KMS-11 (cell line): ENCODE data around the gene DOC2A.

Experiments used
- H2AFZ ChIP-seq: fragments of 200-600 bp; sonication (generic); 2 replicates; pipeline ENCODE4 v1.6.1; 2016; ENCODE audit warnings: antibody characterized with exemption, mixed run types, low read depth
- H3K27ac ChIP-seq: fragments of 200-600 bp; sonication (generic); 2 replicates; pipeline ENCODE4 v1.6.1; 2016; ENCODE audit warnings: mild to moderate bottlenecking, mixed run types
- H3K27me3 ChIP-seq: fragments of 200-600 bp; sonication (generic); 2 replicates; pipeline ENCODE4 v1.6.1; 2017; ENCODE audit warnings: mild to moderate bottlenecking, low read depth, mixed run types, moderate library complexity; ENCODE audit not compliant: insufficient read depth
- H3K36me3 ChIP-seq: fragments of 200-600 bp; sonication (generic); 2 replicates; pipeline ENCODE4 v1.6.1; 2017; ENCODE audit warnings: mild to moderate bottlenecking, mixed run types; ENCODE audit not compliant: insufficient read depth
- H3K4me1 ChIP-seq: fragments of 200-600 bp; sonication (generic); 2 replicates; pipeline ENCODE4 v1.6.1; 2016; ENCODE audit warnings: mild to moderate bottlenecking, low read depth, mixed run types; ENCODE audit not compliant: poor library complexity, severe bottlenecking
- H3K4me2 ChIP-seq: fragments of 200-600 bp; sonication (generic); 2 replicates; pipeline ENCODE4 v1.7.0; 2016; ENCODE audit warnings: mild to moderate bottlenecking, mixed run types
- H3K4me3 ChIP-seq: fragments of 200-600 bp; sonication (generic); IDR thresholded peaks from 2 replicates; pipeline ENCODE4 v1.6.1; 2017; ENCODE audit warnings: low read depth, low read length, mixed read lengths; ENCODE audit not compliant: insufficient read depth
- H3K79me2 ChIP-seq: fragments of 200-600 bp; sonication (generic); 2 replicates; pipeline ENCODE4 v1.6.1; 2016; ENCODE audit warnings: low read depth, mixed run types; ENCODE audit not compliant: insufficient read depth
- H3K9ac ChIP-seq: fragments of 200-600 bp; sonication (generic); 2 replicates; pipeline ENCODE4 v1.6.1; 2016; ENCODE audit warnings: mild to moderate bottlenecking, mixed run types
- H4K20me1 ChIP-seq: fragments of 200-600 bp; sonication (generic); 2 replicates; pipeline ENCODE4 v1.6.1; 2016; ENCODE audit warnings: mild to moderate bottlenecking, mixed run types; ENCODE audit not compliant: insufficient read depth
- CTCF ChIP-seq: fragments of 200-600 bp; sonication (generic); conservative IDR thresholded peaks from 2 replicates; pipeline ENCODE4 v1.6.1; 2017; ENCODE audit warnings: low read depth, mild to moderate bottlenecking, antibody characterized with exemption, low read length, moderate library complexity, mixed read lengths

Gene DOC2A

GRCh38 chr16:30004424-30004776 is 6.4 kb downstream of the DOC2A start:
- Histone ChIP-seq H3K27ac (no peak overlapping the region), H3K36me3 (no peaks in the 10 kb centered on the region), H3K4me1 (no peaks in the 10 kb centered on the region), H4K20me1 (no peaks in the 10 kb centered on the region), H3K9ac (no peak overlapping the region), H3K4me2 (no peak overlapping the region), H3K4me3 (no peak overlapping the region), H3K79me2 (no peaks in the 10 kb centered on the region), H3K27me3 (peaks cover 17% of the 10 kb centered on the region), H2AFZ (no peak overlapping the region)
- no peak for TF ChIP-seq CTCF

- H4K20me1 ChIP-seq = no peaks in the 10 kb centered on the region
- H3K9ac ChIP-seq = no peak overlapping the region
- H3K27me3 ChIP-seq = peaks cover 11% of the 10 kb centered on the region
- H3K4me3 ChIP-seq = no peak overlapping the region
- no peaks in the 10 kb centered on the region for H3K36me3 ChIP-seq
- H3K4me2 ChIP-seq = no peak overlapping the region
- H3K4me1 ChIP-seq = no peaks in the 10 kb centered on the region
- TF ChIP-seq CTCF = no peak
- no peak overlapping the region for H2AFZ ChIP-seq
- no peak overlapping the region for H3K27ac ChIP-seq
- H3K79me2 ChIP-seq = no peaks in the 10 kb centered on the region
Measured at GRCh38 chr16:30003670-30004423, 7.0 kb downstream of the DOC2A start.

GRCh38 chr16:30002614-30003346 is 8.0 kb downstream of the DOC2A start:
- H3K36me3 ChIP-seq = no peaks in the 10 kb centered on the region
- H2AFZ ChIP-seq = no peak overlapping the region
- no peaks in the 10 kb centered on the region for H3K4me1 ChIP-seq

More at GRCh38 chr16:30002614-30003346, 8.0 kb downstream of the DOC2A start:
- Histone ChIP-seq H3K9ac (no peak overlapping the region), H4K20me1 (no peaks in the 10 kb centered on the region), H3K4me2 (no peak overlapping the region), H3K4me3 (no peak overlapping the region), H3K27me3 (peaks cover under 1% of the 10 kb centered on the region), H3K27ac (no peak overlapping the region), H3K79me2 (no peaks in the 10 kb centered on the region)
- TF ChIP-seq CTCF = no peak
